SK-N-SH treated with all-trans-retinoic acid at 6 μM for 48 hours (cell line): ENCODE data around the gene LENEP.

Source experiments
- ATAC-seq: fragments of 200-7000 bp; cut with Tn5 transposase; 3 replicates; pipeline ENCODE4 v1.9.1; 2020; ENCODE audit warnings: mild to moderate bottlenecking, moderate library complexity
- ARNTL ChIP-seq: fragments of 450-650 bp; formaldehyde crosslinking; IDR thresholded peaks from 2 replicates; pipeline ENCODE4 v1.5.0; 2020; ENCODE audit warnings: low read depth, mild to moderate bottlenecking, moderate library complexity, borderline replicate concordance
- BACH2 ChIP-seq: fragments of 250-450 bp; sonication (Bioruptor Pico); IDR thresholded peaks from 2 replicates; pipeline ENCODE4 v1.9.0; 2021; ENCODE audit warnings: mild to moderate bottlenecking, borderline replicate concordance
- CREB5 ChIP-seq: fragments of 250-450 bp; sonication (Bioruptor Pico); IDR thresholded peaks from 2 replicates; pipeline ENCODE4 v1.5.1; 2020; ENCODE audit warnings: low read depth, mild to moderate bottlenecking, moderate library complexity
- CSDC2 ChIP-seq: fragments of 250-450 bp; sonication (Bioruptor Pico); IDR thresholded peaks from 2 replicates; pipeline ENCODE4 v1.5.0; 2020; ENCODE audit warnings: mild to moderate bottlenecking, moderate library complexity
- CSRNP3 ChIP-seq: fragments of 250-450 bp; sonication (Bioruptor Pico); IDR thresholded peaks from 2 replicates; pipeline ENCODE4 v1.5.1; 2021; ENCODE audit warnings: mild to moderate bottlenecking, moderate library complexity
- ESRRG ChIP-seq: fragments of 250-450 bp; sonication (Bioruptor Pico); IDR thresholded peaks from 2 replicates; pipeline ENCODE4 v1.6.1; 2021; ENCODE audit warnings: mild to moderate bottlenecking
- GLIS3 ChIP-seq: fragments of 250-450 bp; sonication (Bioruptor Pico); IDR thresholded peaks from 2 replicates; pipeline ENCODE4 v1.5.0; 2020; ENCODE audit warnings: mild to moderate bottlenecking, moderate library complexity
- ISL1 ChIP-seq: fragments of 250-450 bp; sonication (Bioruptor Pico); IDR thresholded peaks from 2 replicates; pipeline ENCODE4 v2.1.2; 2022; ENCODE audit warnings: mild to moderate bottlenecking, moderate library complexity
- OSR1 ChIP-seq: fragments of 250-450 bp; sonication (Bioruptor Pico); IDR thresholded peaks from 2 replicates; pipeline ENCODE4 v1.8.0; 2022; ENCODE audit warnings: moderate library complexity, mild to moderate bottlenecking, inconsistent platforms
- PPARA ChIP-seq: fragments of 250-450 bp; sonication (Bioruptor Pico); IDR thresholded peaks from 2 replicates; pipeline ENCODE4 v1.5.0; 2020; ENCODE audit warnings: mild to moderate bottlenecking, borderline replicate concordance
- RARB ChIP-seq: fragments of 250-450 bp; sonication (Bioruptor Pico); IDR thresholded peaks from 2 replicates; pipeline ENCODE4 v1.8.0; 2021; ENCODE audit warnings: mild to moderate bottlenecking, moderate library complexity
- SNAI2 ChIP-seq: fragments of 250-450 bp; sonication (Bioruptor Pico); IDR thresholded peaks from 2 replicates; pipeline ENCODE4 v1.5.0; 2020; ENCODE audit warnings: mild to moderate bottlenecking, moderate library complexity
- TCF4 ChIP-seq: fragments of 250-450 bp; sonication (Bioruptor Pico); IDR thresholded peaks from 2 replicates; pipeline ENCODE4 v1.8.0; 2021; ENCODE audit warnings: mild to moderate bottlenecking, moderate library complexity, borderline replicate concordance
- TOX ChIP-seq: fragments of 250-450 bp; sonication (Bioruptor Pico); IDR thresholded peaks from 2 replicates; pipeline ENCODE4 v1.8.0; 2021; ENCODE audit warnings: mild to moderate bottlenecking, moderate library complexity, borderline replicate concordance
- TSHZ2 ChIP-seq: fragments of 250-450 bp; sonication (Bioruptor Pico); IDR thresholded peaks from 2 replicates; pipeline ENCODE4 v1.5.0; 2020; ENCODE audit warnings: mild to moderate bottlenecking, moderate library complexity
- ZFP3 ChIP-seq: fragments of 250-450 bp; sonication (Bioruptor Pico); IDR thresholded peaks from 2 replicates; pipeline ENCODE4 v1.5.0; 2020; ENCODE audit warnings: mild to moderate bottlenecking, moderate library complexity
- ZFP30 ChIP-seq: fragments of 450-650 bp; formaldehyde crosslinking; IDR thresholded peaks from 2 replicates; pipeline ENCODE4 v1.5.0; 2022; ENCODE audit warnings: mild to moderate bottlenecking, moderate library complexity
- ZNF565 ChIP-seq: fragments of 450-650 bp; formaldehyde crosslinking; conservative IDR thresholded peaks from 2 replicates; pipeline ENCODE4 v1.5.0; 2020; ENCODE audit warnings: low read depth, mild to moderate bottlenecking, moderate library complexity
- ZNF8 ChIP-seq: fragments of 450-650 bp; formaldehyde crosslinking; IDR thresholded peaks from 2 replicates; pipeline ENCODE4 v1.5.0; 2020; ENCODE audit warnings: mild to moderate bottlenecking, moderate library complexity
- TF ChIP-seq, protein P1 (sequence below): fragments of 250-450 bp; sonication (Bioruptor Pico); IDR thresholded peaks from 2 replicates; pipeline ENCODE4 v1.8.0; 2020; ENCODE audit warnings: mild to moderate bottlenecking, moderate library complexity, borderline replicate concordance
- TF ChIP-seq, protein P2 (sequence below): fragments of 250-450 bp; sonication (Bioruptor Pico); IDR thresholded peaks from 2 replicates; pipeline ENCODE4 v1.8.0; 2021; ENCODE audit warnings: low read depth, mild to moderate bottlenecking, moderate library complexity, borderline replicate concordance

The LENEP gene

DNA sequence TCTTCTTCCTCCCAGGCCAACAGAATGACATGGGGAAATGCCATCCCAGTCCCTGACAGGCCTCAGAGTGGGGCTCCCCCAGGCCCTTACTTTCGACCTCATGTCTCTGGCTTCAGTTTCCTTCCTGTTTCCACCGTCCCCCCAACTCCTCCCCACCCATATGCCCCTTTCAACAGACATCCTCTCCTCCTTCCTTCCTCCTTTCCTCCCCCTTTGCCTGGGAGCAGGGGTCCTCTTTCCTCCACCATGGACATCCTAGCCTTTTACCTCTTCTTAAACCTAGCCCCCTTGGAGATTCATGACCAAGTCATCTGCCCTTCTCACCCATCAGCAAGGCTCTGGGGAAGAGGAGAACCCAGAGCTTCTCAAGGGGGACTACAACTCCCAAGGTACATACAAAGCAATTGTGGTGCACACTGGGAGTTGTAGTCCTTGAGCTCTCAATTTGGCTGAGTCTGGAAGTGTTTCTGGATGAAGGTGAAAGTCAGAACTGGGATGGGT lies 13.3 kb downstream of the LENEP start:
- no peak for ATAC-seq
- no peak for TF ChIP-seq TOX
- TF ChIP-seq TCF4 (CRISPR knock-in tag), result no peak
- no peak for TF ChIP-seq ARNTL
- TF ChIP-seq ZNF565 (CRISPR knock-in tag), result no peak
- TF ChIP-seq, protein P1, sequence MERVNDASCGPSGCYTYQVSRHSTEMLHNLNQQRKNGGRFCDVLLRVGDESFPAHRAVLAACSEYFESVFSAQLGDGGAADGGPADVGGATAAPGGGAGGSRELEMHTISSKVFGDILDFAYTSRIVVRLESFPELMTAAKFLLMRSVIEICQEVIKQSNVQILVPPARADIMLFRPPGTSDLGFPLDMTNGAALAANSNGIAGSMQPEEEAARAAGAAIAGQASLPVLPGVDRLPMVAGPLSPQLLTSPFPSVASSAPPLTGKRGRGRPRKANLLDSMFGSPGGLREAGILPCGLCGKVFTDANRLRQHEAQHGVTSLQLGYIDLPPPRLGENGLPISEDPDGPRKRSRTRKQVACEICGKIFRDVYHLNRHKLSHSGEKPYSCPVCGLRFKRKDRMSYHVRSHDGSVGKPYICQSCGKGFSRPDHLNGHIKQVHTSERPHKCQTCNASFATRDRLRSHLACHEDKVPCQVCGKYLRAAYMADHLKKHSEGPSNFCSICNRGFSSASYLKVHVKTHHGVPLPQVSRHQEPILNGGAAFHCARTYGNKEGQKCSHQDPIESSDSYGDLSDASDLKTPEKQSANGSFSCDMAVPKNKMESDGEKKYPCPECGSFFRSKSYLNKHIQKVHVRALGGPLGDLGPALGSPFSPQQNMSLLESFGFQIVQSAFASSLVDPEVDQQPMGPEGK, result no peak
- no peak for TF ChIP-seq TSHZ2
- no peak for TF ChIP-seq ZFP3 (CRISPR knock-in tag)
- no peak for TF ChIP-seq RARB

DNA sequence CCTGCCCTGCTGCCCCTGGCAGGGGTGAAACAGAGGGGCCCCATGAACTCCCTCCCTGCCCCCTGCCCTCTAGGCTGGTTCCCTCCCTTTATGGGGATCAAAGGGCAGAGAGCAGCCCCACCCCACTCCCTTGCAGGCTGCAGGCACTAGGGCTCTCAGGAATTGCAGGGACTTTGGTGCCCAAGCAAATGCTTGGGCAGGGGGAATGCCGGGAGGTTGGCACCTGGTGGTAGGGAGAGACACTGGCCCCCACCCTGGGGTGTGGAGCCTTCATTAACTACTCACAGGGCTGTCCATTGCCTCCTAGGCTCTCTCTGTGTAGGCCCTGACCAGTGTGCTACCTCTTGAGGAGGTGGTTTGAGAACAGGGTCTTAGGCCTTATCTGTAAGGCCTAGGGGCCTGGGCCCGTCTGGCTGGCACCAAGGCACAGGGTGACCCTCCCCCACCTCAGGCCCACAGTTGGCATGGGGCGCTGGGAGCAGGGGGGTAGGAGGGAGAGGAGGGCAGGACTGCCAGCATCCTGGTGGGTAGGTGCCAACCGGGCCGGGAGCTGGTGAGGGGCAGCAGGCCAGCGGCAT lies 14.0 kb downstream of the LENEP start:
- ATAC-seq, result no peak
- TF ChIP-seq BACH2 (CRISPR knock-in tag) (no peak), ZFP30 (CRISPR knock-in tag) (no peak), SNAI2 (CRISPR knock-in tag) (no peak), ESRRG (CRISPR knock-in tag) (no peak), ISL1 (no peak), CREB5 (no peak), ZNF8 (CRISPR knock-in tag) (no peak)
- TF ChIP-seq, protein P2, sequence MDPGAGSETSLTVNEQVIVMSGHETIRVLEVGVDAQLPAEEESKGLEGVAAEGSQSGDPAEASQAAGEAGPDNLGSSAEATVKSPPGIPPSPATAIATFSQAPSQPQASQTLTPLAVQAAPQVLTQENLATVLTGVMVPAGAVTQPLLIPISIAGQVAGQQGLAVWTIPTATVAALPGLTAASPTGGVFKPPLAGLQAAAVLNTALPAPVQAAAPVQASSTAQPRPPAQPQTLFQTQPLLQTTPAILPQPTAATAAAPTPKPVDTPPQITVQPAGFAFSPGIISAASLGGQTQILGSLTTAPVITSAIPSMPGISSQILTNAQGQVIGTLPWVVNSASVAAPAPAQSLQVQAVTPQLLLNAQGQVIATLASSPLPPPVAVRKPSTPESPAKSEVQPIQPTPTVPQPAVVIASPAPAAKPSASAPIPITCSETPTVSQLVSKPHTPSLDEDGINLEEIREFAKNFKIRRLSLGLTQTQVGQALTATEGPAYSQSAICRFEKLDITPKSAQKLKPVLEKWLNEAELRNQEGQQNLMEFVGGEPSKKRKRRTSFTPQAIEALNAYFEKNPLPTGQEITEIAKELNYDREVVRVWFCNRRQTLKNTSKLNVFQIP (CRISPR knock-in tag), result no peak

- ATAC-seq, result no peak
- TF ChIP-seq, protein P2 (CRISPR knock-in tag), result no peak
- no peak for TF ChIP-seq ISL1
- TF ChIP-seq ZNF565 (CRISPR knock-in tag), result no peak
- no peak for TF ChIP-seq ARNTL
- TF ChIP-seq TCF4 (CRISPR knock-in tag), result no peak
- no peak for TF ChIP-seq GLIS3
- TF ChIP-seq PPARA (CRISPR knock-in tag), result no peak
- TF ChIP-seq ZFP30 (CRISPR knock-in tag), result no peak
- no peak for TF ChIP-seq CSRNP3 (CRISPR knock-in tag)
- no peak for TF ChIP-seq SNAI2 (CRISPR knock-in tag)
- no peak for TF ChIP-seq ZFP3 (CRISPR knock-in tag)
- TF ChIP-seq OSR1 (CRISPR knock-in tag), result no peak
- no peak for TF ChIP-seq RARB
- TF ChIP-seq, protein P1, result no peak
- no peak for TF ChIP-seq BACH2 (CRISPR knock-in tag)
- TF ChIP-seq CSDC2, result no peak
- no peak for TF ChIP-seq CREB5
These were observed 14.9 kb downstream of the LENEP start for GRCh38 chr1:155008015-155008941.
